WTC11 (cell line): ENCODE measurements around the gene DISC1.

Experiments
- CTCF ChIP-seq: fragments of 200-600 bp; IDR thresholded peaks from 2 replicates; pipeline ENCODE4 v1.8.0; 2022; ENCODE audit warnings: antibody characterized with exemption
- ELF4 ChIP-seq: sonication (generic); formaldehyde crosslinking; IDR thresholded peaks from 2 replicates; pipeline ENCODE4 v1.8.1; 2022; ENCODE audit warnings: low read depth, mild to moderate bottlenecking, moderate library complexity, missing genetic modification reagents
- MAX ChIP-seq: sonication (generic); formaldehyde crosslinking; IDR thresholded peaks from 2 replicates; pipeline ENCODE4 v1.8.0; 2022; ENCODE audit warnings: mild to moderate bottlenecking, missing genetic modification reagents
- TEAD4 ChIP-seq: sonication (generic); formaldehyde crosslinking; IDR thresholded peaks from 2 replicates; pipeline ENCODE4 v1.8.0; 2022; ENCODE audit warnings: mild to moderate bottlenecking, missing genetic modification reagents
- ZNF263 ChIP-seq: sonication (generic); formaldehyde crosslinking; IDR thresholded peaks from 2 replicates; pipeline ENCODE4 v1.8.1; 2022; ENCODE audit warnings: low read depth, mild to moderate bottlenecking, moderate library complexity, missing genetic modification reagents

GRCh38 chr1:231695439-231696255 is 69.1 kb downstream of the DISC1 start:
- TF ChIP-seq ZNF263 (CRISPR knock-in tag), result no peak
- no peak for TF ChIP-seq CTCF
- TF ChIP-seq MAX (CRISPR knock-in tag), result no peak
- no peak for TF ChIP-seq TEAD4 (CRISPR knock-in tag)
- TF ChIP-seq ELF4 (CRISPR knock-in tag), result no peak
